Measurements from ENCODE around the gene MSANTD7. TPM values are rescaled to one million over a fixed set of nuclear protein-coding genes. Genes with fewer than 3 reads are reported as not detected.

Gene MSANTD7
- total and polyA plus RNA-seq, 9 of the 15 experiments (the other 6 are each of a cell fraction or from before 2014, with no cell fraction given) = 5.2 to 27.3 (median 23.6) TPM

GRCh38 chr10:14876764-14877163, 38.7 kb downstream of the MSANTD7 start:
- DNase-seq (ENCODE audit: extremely low read depth in 1 of 4, low spot score in 3 of 4) (no peak), FAIRE-seq (no peak), ATAC-seq (no peak)
- Histone ChIP-seq H3K36me3 (ENCODE audit: control insufficient read depth, insufficient read depth, low read length) (peaks cover 12% of the 10 kb centered on the region; the same call in 2 of the 3 replicates), H3K79me2 (ENCODE audit: control insufficient read depth, insufficient read depth, low read length) (peaks cover 54% of the 10 kb centered on the region), H2AFZ (ENCODE audit: low read depth, low read length) (no peak overlapping the region), H4K20me1 (replicated peaks; ENCODE audit: control insufficient read depth, insufficient read depth, low read length) (peaks cover 12% of the 10 kb centered on the region; the same call in 1 of the 2 replicates), H3K27me3 (ENCODE audit: control insufficient read depth in 2 of 2, insufficient read depth in 2 of 2, low read length in 2 of 2) (no peaks in the 10 kb centered on the region), H3K9me1 (ENCODE audit: control insufficient read depth, insufficient read depth, low read length) (no peaks in the 10 kb centered on the region), H3K9ac (ENCODE audit: insufficient read depth in 1 of 2, low read depth in 2 of 2, low read length in 2 of 2) (peak overlapping the region; percentile 6 to 78; a peak in 2 of 4 replicates), H3K4me2 (ENCODE audit: insufficient read depth, low read length) (peak overlapping the region; percentile 78), H3K9me3 (replicated peaks; ENCODE audit: control insufficient read depth, insufficient read depth, low read depth, low read length) (no peaks in the 10 kb centered on the region), H3K4me3 (peak overlapping the region; percentile 96; the same call in 1 of the 2 replicates), H3K4me1 (replicated peaks in 1 of 2; ENCODE audit: control insufficient read depth in 2 of 2, insufficient read depth in 2 of 2, low read length in 2 of 2) (peaks cover 12 to 18% of the 10 kb centered on the region in 2 experiments), H3K27ac (ENCODE audit: extremely low read depth, low read depth, low read length) (no peak overlapping the region; the same call in 2 of the 3 replicates)
- CTCF ChIA-PET (ENCODE audit: low intra/inter-chr PET ratio) = no interaction called here
- intact Hi-C loops (cut with micrococcal nuclease) (loop anchor here (5.0 kb wide), 1 partner anchor 39 kb away; the partner anchor contains the start of genes CDNF, HSPA14 and MSANTD7), in situ Hi-C loops (cut with MboI) (no loop called here)
- TF ChIP-seq FOXJ2 (tag; IDR thresholded peaks at IDR 0.05) (no peak), ZNF717 (CRISPR knock-in tag; IDR thresholded peaks at IDR 0.05) (no peak), ZNF274 (IDR thresholded peaks at IDR 0.05; ENCODE audit: borderline replicate concordance, low read depth, low read length) (no peak), DPF2 (IDR thresholded peaks at IDR 0.05) (no peak)
- 83% methylated on average over 9 of the region's 9 CpGs for WGBS (ENCODE audit: insufficient coverage, low coverage, missing lambda C conversion rate)
- no TSS peak for BruUV-seq (replicated peaks)
- POLR2A ChIA-PET = interaction anchor here (0.9 to 1.6 kb wide), 2 partner anchors 20 to 29 kb away, joined by 3 to 4 read pairs; no protein-coding TSS in a partner anchor

Data from K562 (cell line).